Loucy (cell line): ENCODE data around the gene MYOM1.

ENCODE experiments used
- H2AFZ ChIP-seq: fragments of 200-600 bp; sonication (generic); 2 replicates; pipeline ENCODE4 v1.6.0; 2016; ENCODE audit warnings: antibody characterized with exemption, mild to moderate bottlenecking, low read length, moderate library complexity
- H3F3A ChIP-seq: fragments of 200-600 bp; 2 replicates; pipeline ENCODE4 v1.6.0; 2016; ENCODE audit warnings: antibody characterized with exemption, low read depth, mild to moderate bottlenecking
- H3K27me3 ChIP-seq: fragments of 200-600 bp; sonication (generic); 2 replicates; pipeline ENCODE4 v1.6.1; 2014; ENCODE audit warnings: low read length, mild to moderate bottlenecking; ENCODE audit not compliant: insufficient read depth, poor library complexity, severe bottlenecking
- H3K36me3 ChIP-seq: fragments of 200-600 bp; sonication (generic); 2 replicates; pipeline ENCODE4 v1.6.1; 2016; ENCODE audit warnings: low read length; ENCODE audit not compliant: insufficient read depth
- H3K4me1 ChIP-seq: fragments of 200-600 bp; sonication (generic); 2 replicates; pipeline ENCODE4 v1.5.1; 2014; ENCODE audit warnings: low read length, mild to moderate bottlenecking; ENCODE audit not compliant: insufficient read depth, poor library complexity, severe bottlenecking
- H3K4me2 ChIP-seq: fragments of 200-600 bp; sonication (generic); 2 replicates; pipeline ENCODE4 v1.6.0; 2014; ENCODE audit warnings: antibody characterized with exemption, low read length, low read depth, mild to moderate bottlenecking; ENCODE audit not compliant: poor library complexity, severe bottlenecking
- H3K4me3 ChIP-seq: fragments of 200-600 bp; sonication (generic); 2 replicates; pipeline ENCODE4 v1.5.1; 2014; ENCODE audit warnings: low read length, mild to moderate bottlenecking, mixed read lengths; ENCODE audit not compliant: poor library complexity, severe bottlenecking
- H3K79me2 ChIP-seq: fragments of 200-600 bp; sonication (generic); 2 replicates; pipeline ENCODE4 v1.6.1; 2014; ENCODE audit warnings: low read length; ENCODE audit not compliant: insufficient read depth
- H3K9ac ChIP-seq: fragments of 200-600 bp; sonication (generic); 2 replicates; pipeline ENCODE4 v1.6.0; 2014; ENCODE audit warnings: mild to moderate bottlenecking, low read depth, low read length, moderate library complexity; ENCODE audit not compliant: poor library complexity, severe bottlenecking
- H3K9me2 ChIP-seq: fragments of 200-600 bp; sonication (generic); replicated peaks from 2 replicates; pipeline ENCODE4 v1.6.1; 2016; ENCODE audit warnings: low read depth, low read length, mixed read lengths
- H3K9me3 ChIP-seq: fragments of 200-600 bp; sonication (generic); 2 replicates; pipeline ENCODE4 v1.6.1; 2014; ENCODE audit warnings: mild to moderate bottlenecking, antibody characterized with exemption, low read length, low read depth; ENCODE audit not compliant: insufficient read depth
- H4K20me1 ChIP-seq: fragments of 200-600 bp; sonication (generic); 2 replicates; pipeline ENCODE4 v1.6.0; 2014; ENCODE audit warnings: antibody characterized with exemption, low read length, mild to moderate bottlenecking; ENCODE audit not compliant: insufficient read depth, poor library complexity, severe bottlenecking
- EZH2phosphoT487 ChIP-seq: fragments of 200-600 bp; IDR thresholded peaks from 2 replicates; pipeline ENCODE4 v1.6.1; 2018; ENCODE audit warnings: antibody characterized with exemption, mild to moderate bottlenecking, moderate library complexity, borderline replicate concordance
- TF ChIP-seq, protein P1 (sequence below): fragments of 200-600 bp; sonication (generic); conservative IDR thresholded peaks from 2 replicates; pipeline ENCODE4 v1.5.1; 2014; ENCODE audit warnings: mild to moderate bottlenecking, antibody characterized with exemption, low read length

Gene MYOM1

DNA sequence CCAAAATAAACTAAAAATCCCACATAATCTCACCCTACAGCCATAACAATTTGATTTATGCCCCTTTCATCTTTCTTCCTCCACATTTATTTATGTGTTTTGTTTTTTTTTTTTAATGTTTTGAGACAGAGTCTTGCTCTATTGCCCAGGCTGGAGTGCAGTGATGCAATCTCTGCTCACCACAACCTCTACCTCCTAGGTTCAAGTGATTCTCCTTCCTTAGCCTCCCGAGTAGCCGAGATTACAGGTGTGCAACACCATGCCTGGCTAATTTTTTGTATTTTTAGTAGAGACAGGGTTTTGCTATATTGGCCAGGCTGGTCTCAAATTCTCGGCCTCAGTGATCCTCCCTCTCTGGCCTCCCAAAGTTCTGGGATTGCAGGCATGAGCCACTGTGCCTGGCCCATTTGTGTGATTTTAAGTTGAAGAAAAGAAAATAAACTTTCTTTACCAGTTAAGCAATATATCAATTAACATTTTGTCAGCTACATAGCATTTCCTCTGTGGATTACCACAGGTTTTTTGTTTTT is 170.9 kb downstream of the MYOM1 start:
- Histone ChIP-seq H3F3A (no peaks in the 10 kb centered on the region), H3K9me3 (no peaks in the 10 kb centered on the region), H3K4me1 (peaks cover 5% of the 10 kb centered on the region), H3K79me2 (no peaks in the 10 kb centered on the region), H4K20me1 (no peaks in the 10 kb centered on the region), H2AFZ (no peak overlapping the region), H3K36me3 (no peaks in the 10 kb centered on the region), H3K27me3 (no peaks in the 10 kb centered on the region), H3K4me2 (no peak overlapping the region), H3K9me2 (no peaks in the 10 kb centered on the region), H3K9ac (no peak overlapping the region), H3K4me3 (no peak overlapping the region)
- TF ChIP-seq EZH2phosphoT487, result no peak
- TF ChIP-seq, protein P1, sequence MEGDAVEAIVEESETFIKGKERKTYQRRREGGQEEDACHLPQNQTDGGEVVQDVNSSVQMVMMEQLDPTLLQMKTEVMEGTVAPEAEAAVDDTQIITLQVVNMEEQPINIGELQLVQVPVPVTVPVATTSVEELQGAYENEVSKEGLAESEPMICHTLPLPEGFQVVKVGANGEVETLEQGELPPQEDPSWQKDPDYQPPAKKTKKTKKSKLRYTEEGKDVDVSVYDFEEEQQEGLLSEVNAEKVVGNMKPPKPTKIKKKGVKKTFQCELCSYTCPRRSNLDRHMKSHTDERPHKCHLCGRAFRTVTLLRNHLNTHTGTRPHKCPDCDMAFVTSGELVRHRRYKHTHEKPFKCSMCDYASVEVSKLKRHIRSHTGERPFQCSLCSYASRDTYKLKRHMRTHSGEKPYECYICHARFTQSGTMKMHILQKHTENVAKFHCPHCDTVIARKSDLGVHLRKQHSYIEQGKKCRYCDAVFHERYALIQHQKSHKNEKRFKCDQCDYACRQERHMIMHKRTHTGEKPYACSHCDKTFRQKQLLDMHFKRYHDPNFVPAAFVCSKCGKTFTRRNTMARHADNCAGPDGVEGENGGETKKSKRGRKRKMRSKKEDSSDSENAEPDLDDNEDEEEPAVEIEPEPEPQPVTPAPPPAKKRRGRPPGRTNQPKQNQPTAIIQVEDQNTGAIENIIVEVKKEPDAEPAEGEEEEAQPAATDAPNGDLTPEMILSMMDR, result no peak

DNA sequence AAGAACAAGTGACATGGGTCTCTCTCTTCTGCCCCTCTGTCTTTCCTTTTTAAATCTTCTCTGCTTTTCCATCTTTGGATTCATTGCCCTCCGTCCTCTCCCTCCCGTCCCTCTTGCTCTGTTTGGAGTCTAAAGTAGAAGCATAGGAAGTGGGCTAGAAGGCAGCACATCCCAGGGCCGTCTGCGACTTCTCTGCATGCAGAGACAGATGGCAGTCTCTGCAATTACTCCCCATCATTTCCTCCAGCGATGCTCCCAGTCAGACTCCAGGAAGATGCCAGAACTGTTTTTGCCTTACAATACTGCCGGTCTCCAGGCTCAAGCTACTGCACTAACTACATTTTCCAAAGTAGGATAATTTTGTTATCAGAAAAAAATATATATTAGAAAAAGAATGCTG is 171.6 kb downstream of the MYOM1 start:
- H3K4me2 ChIP-seq, result no peak overlapping the region
- H2AFZ ChIP-seq, result 0 out of 2 replicates have a peak overlapping the region, but pooled peaks have one; percentile 14
- no peaks in the 10 kb centered on the region for H4K20me1 ChIP-seq
- H3K4me1 ChIP-seq, result peaks cover 5% of the 10 kb centered on the region
- H3K27me3 ChIP-seq, result no peaks in the 10 kb centered on the region
- no peak overlapping the region for H3K9ac ChIP-seq
- H3K9me2 ChIP-seq, result no peaks in the 10 kb centered on the region
- H3K9me3 ChIP-seq, result no peaks in the 10 kb centered on the region
- no peaks in the 10 kb centered on the region for H3K36me3 ChIP-seq
- no peak overlapping the region for H3K4me3 ChIP-seq
- no peaks in the 10 kb centered on the region for H3F3A ChIP-seq
- TF ChIP-seq, protein P1, result no peak
- TF ChIP-seq EZH2phosphoT487, result no peak
- H3K79me2 ChIP-seq, result no peaks in the 10 kb centered on the region

DNA sequence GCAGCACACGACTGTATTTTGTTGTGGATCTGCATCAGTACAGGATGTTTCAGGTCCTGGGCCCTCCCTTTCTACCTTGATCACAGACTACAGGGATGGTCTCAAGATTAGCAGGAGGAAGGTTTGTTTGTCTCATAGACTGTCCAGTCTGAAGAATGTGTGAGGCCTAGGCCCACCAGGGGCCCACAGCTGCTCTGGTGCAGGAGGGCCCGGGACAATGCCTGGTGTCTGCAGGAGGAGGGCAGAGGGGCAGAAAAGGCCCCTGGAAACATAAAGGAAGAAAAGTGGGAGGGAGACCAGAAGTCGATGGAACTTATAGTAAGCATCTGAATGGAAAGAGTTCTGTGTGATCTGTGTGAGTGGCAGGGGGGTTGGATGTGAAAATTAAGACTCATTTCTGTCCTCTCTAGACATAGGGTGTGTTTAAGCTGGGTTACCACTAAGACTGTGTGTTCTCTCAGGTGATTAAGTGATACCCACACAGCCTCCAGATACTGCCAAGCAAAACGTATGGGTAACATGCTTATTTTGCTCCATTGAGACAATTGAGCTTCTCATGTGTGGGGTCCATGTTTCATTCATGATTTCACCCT is 173.5 kb downstream of the MYOM1 start:
- no peak for TF ChIP-seq EZH2phosphoT487
- TF ChIP-seq, protein P1, result no peak
- no peaks in the 10 kb centered on the region for H3K27me3 ChIP-seq
- no peak overlapping the region for H3K4me3 ChIP-seq
- H2AFZ ChIP-seq, result no peak overlapping the region
- no peaks in the 10 kb centered on the region for H3K9me3 ChIP-seq
- H4K20me1 ChIP-seq, result no peaks in the 10 kb centered on the region
- no peaks in the 10 kb centered on the region for H3K9me2 ChIP-seq
- no peaks in the 10 kb centered on the region for H3F3A ChIP-seq
- no peaks in the 10 kb centered on the region for H3K36me3 ChIP-seq
- H3K79me2 ChIP-seq, result no peaks in the 10 kb centered on the region
- no peak overlapping the region for H3K4me2 ChIP-seq
- H3K9ac ChIP-seq, result no peak overlapping the region
- peaks cover 12% of the 10 kb centered on the region for H3K4me1 ChIP-seq
